PFSK-1 (cell line): ENCODE results near the gene PAK1.

Experiments used
- POLR2AphosphoS5 ChIP-seq: IDR thresholded peaks from 2 replicates; pipeline ENCODE4 v1.6.1; 2012; ENCODE audit warnings: low read depth, mild to moderate bottlenecking, control low read depth, low read length, moderate library complexity
- SIN3A ChIP-seq: IDR thresholded peaks from 2 replicates; pipeline ENCODE4 v1.6.1; 2012; ENCODE audit warnings: mild to moderate bottlenecking, low read length, moderate library complexity, borderline replicate concordance; ENCODE audit not compliant: insufficient read depth

DNA sequence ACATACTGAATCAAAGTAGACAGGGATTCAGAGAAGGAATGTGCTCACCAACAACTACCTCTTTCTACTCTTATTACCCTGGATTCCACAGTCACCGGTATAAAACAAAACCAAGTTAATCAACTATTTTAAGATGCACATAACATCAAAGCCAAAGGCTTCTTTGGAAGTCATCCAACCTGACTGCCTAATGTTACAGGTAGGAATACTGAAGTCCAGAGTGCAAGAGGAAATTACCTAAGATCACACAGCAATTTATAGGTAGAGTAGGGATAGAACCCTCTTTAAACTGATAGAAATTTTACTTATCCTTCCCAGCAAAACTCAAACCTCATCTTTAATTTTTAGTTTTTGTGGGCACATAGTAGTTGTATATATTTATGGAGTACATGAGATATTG lies 76.3 kb downstream of the PAK1 start:
- TF ChIP-seq SIN3A = no peak
- no peak for TF ChIP-seq POLR2AphosphoS5
